GM12873 (cell line): Measurements from ENCODE around the gene FLCN.

Experiments used
- TF ChIP-seq, protein P1 (sequence below): IDR thresholded peaks from 2 replicates; pipeline ENCODE4 v1.5.1; 2012; ENCODE audit warnings: low read depth, mild to moderate bottlenecking, moderate library complexity, low read length, control low read depth; ENCODE audit not compliant: insufficient read depth; ENCODE audit errors: missing control alignments

FLCN gene

DNA sequence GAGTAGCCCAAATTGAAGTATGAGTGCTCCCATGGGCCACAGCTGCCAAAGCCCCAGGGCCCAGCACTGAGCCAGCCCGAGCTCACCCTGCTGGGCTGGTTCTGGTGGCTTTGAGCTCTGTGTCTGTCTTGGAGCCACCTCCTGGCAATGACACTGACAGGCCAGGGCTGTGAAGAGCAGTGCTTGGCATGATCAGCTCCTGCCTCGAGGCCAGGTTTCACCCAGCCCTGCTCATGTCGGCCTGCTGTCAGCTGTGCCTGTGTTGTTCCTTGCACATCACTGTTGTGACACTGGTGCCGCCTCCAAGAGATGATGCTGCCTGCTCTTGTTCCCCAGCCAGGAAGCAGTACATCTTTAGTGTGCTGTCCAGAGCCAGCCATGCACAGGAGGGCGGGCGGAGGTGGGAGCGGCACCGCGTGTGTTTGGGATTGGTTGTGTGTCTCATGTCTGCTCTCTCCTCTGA lies 56.8 kb downstream of the FLCN start:
- TF ChIP-seq, protein P1, sequence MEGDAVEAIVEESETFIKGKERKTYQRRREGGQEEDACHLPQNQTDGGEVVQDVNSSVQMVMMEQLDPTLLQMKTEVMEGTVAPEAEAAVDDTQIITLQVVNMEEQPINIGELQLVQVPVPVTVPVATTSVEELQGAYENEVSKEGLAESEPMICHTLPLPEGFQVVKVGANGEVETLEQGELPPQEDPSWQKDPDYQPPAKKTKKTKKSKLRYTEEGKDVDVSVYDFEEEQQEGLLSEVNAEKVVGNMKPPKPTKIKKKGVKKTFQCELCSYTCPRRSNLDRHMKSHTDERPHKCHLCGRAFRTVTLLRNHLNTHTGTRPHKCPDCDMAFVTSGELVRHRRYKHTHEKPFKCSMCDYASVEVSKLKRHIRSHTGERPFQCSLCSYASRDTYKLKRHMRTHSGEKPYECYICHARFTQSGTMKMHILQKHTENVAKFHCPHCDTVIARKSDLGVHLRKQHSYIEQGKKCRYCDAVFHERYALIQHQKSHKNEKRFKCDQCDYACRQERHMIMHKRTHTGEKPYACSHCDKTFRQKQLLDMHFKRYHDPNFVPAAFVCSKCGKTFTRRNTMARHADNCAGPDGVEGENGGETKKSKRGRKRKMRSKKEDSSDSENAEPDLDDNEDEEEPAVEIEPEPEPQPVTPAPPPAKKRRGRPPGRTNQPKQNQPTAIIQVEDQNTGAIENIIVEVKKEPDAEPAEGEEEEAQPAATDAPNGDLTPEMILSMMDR = no peak

DNA sequence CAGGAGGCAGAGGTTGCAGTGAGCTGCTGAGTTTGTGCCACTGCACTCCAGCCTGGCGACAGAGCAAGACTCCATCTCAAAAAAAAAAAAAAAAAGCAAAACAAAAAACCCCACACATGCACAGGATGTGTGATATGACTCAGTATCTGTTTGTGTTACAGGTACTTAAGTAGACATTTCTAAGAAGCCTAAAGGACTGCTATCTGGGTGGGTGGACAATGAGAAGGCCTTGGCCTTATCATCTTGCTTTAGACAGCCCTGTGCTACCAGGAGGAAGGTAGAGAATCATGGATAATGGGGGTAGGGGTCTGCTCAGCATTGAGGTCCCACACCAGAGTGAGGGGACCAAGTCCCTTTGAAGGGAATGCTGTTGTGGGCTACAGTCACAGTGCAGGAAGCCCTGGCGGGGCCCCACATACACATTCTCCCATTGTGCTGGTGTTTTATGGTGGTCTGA lies 57.6 kb downstream of the FLCN start:
- TF ChIP-seq, protein P1 = no peak

DNA sequence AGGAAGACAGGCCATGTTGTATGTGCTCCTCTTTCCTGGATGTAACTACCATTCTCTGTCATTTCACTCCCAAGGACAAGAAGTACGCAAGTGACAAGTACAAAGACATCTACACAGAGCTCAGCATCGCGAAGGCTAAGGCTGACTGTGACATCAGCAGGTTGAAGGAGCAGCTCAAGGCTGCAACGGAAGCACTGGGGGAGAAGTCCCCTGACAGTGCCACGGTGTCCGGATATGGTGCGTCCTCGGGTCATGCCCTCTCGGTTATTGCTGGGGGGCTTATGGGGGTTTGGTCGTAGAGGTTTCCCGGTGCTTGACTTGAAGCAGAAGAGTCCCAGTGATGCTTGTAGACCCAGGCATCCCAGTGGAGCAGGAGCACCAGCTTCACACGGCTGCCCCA lies 59.8 kb downstream of the FLCN start:
- TF ChIP-seq, protein P1 = no peak

DNA sequence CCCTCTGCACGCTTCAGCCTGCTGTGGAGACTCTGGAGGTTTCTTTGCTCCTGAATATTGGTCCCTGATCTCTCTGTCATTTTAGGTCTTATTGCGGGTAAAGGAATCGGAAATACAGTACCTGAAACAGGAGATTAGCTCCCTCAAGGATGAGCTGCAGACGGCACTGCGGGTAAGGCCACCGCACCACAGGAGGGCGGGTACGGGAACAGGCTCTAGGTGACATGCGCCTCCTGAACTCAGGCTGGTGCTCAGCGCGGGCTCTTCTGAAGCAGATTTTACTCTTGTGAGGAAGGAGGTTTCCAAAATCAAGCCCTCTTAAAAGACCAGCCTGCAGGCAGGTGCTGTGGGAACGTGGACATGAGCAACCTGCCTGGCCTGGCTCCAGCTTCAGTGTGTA lies 60.6 kb downstream of the FLCN start:
- TF ChIP-seq, protein P1 = no peak

DNA sequence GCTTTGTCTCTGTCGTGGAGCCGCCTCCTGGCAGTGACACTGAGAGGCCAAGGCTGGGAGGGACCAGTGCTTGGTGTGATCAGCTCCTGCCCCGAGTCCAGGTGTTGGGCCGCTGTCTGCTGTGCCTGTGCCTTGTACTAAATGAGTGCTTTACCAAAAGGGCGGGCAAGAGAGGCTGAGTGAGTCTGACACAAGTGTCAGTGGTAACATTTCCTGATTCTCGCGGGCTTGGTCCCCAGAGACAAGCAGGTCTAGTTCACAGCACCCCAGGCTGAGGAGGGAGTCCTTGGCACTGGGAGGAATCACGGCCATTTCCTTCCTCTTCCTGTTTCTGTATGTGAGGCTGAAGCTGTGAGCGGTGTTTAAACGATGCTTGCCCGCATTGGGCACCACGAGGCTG lies 61.1 kb downstream of the FLCN start:
- TF ChIP-seq, protein P1 = no peak

DNA sequence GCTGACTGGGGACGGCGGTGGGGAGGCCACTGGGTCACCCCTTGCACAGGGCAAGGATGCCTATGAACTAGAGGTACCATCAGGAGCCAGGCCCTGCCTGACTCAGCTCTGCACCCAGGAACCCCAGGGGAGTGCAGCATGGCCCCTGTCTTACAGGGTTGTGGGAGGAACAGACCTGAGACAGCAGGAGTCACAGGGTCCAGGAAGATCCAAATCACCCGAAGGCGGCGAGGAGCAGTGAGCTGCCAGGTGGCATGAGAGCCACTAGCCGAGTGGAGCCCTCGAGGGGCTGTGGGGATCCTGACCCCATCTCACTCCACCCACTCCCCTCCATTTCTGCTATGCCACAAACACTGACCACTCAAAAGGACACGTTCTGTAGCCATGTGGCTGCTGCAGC lies 61.6 kb downstream of the FLCN start:
- TF ChIP-seq, protein P1 = no peak

DNA sequence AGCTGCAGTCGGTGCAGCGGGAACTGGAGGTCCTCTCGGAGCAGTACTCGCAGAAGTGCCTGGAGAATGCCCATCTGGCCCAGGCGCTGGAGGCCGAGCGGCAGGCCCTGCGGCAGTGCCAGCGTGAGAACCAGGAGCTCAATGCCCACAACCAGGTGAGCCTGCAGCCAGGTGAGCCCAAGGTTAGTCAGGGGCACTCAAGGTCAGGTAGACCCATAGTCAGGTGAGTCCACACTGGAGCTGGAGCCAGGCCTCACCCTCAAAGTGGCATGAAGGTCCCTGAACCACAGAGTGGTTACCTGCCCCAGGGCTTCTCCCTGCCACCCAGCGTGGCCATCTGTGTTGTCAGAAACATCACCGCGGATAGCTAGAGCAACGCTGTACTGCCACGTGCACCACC lies 63.0 kb downstream of the FLCN start:
- TF ChIP-seq, protein P1 = no peak
